HL-60 (cell line): ENCODE data around the gene MAJIN.
A peak's percentile ranks its signal among the peaks of the same experiment; 100 is the strongest.

Experiments
- POLR2AphosphoS5 ChIP-seq: IDR thresholded peaks from 2 replicates; pipeline ENCODE4 v1.6.1; 2012; ENCODE audit warnings: low read depth
- TF ChIP-seq, protein P1 (sequence below): IDR thresholded peaks from one replicate; pipeline ENCODE4 v1.5.1; 2011; ENCODE audit warnings: low read length, control low read depth, inconsistent platforms; ENCODE audit not compliant: insufficient read depth

DNA sequence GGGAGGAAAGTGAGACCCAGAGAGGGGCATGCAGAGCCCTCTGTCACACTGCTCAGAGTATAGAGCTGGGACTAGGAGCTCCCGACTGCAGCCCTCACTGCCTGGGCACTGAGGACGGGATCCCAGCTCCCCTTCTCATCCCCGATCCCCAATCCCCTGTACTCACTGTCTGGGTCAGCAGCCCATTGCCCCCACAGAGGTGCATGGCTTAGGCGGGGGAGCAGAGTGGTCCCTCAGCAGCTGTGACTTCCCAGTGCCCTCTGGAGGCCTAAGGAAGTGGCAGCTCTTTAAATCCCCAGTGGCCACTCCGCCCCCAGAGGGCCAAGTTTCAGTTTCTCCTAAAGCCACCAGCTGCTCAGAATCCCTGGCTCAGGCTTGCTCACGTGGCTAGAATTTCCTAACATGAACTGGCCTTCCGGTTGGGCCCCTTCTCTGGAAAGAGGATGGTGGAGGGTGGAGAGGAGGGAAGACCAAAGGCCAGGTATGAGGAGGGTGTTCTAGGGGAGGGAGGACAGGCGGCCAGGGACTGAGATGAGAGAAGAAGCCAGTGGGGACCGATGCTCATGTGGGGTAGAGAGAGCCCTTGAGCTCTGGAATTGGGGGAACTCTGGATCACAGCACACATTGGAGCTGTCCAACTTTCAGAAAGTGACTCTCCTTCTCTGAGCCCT lies 24.9 kb upstream of the MAJIN start, which contains the start of gene BATF2:
- TF ChIP-seq, protein P1, sequence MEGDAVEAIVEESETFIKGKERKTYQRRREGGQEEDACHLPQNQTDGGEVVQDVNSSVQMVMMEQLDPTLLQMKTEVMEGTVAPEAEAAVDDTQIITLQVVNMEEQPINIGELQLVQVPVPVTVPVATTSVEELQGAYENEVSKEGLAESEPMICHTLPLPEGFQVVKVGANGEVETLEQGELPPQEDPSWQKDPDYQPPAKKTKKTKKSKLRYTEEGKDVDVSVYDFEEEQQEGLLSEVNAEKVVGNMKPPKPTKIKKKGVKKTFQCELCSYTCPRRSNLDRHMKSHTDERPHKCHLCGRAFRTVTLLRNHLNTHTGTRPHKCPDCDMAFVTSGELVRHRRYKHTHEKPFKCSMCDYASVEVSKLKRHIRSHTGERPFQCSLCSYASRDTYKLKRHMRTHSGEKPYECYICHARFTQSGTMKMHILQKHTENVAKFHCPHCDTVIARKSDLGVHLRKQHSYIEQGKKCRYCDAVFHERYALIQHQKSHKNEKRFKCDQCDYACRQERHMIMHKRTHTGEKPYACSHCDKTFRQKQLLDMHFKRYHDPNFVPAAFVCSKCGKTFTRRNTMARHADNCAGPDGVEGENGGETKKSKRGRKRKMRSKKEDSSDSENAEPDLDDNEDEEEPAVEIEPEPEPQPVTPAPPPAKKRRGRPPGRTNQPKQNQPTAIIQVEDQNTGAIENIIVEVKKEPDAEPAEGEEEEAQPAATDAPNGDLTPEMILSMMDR, result peak; percentile 21
- TF ChIP-seq POLR2AphosphoS5, result no peak
